GM19452 (cell line): ENCODE measurements around the gene TMEM30B.
A peak's percentile ranks its signal among the peaks of the same experiment; 100 is the strongest.
"Not testable (repeated sequence)": the region's sequence is repeated elsewhere in the genome, so short reads cannot be mapped to it uniquely, and the experiment has no call there.

ENCODE experiments used
- ATAC-seq: cut with Tn5 transposase; IDR thresholded peaks from one replicate; pipeline ENCODE4 v1.9.1; 2021; ENCODE audit not compliant: unreplicated experiment

Gene TMEM30B

DNA sequence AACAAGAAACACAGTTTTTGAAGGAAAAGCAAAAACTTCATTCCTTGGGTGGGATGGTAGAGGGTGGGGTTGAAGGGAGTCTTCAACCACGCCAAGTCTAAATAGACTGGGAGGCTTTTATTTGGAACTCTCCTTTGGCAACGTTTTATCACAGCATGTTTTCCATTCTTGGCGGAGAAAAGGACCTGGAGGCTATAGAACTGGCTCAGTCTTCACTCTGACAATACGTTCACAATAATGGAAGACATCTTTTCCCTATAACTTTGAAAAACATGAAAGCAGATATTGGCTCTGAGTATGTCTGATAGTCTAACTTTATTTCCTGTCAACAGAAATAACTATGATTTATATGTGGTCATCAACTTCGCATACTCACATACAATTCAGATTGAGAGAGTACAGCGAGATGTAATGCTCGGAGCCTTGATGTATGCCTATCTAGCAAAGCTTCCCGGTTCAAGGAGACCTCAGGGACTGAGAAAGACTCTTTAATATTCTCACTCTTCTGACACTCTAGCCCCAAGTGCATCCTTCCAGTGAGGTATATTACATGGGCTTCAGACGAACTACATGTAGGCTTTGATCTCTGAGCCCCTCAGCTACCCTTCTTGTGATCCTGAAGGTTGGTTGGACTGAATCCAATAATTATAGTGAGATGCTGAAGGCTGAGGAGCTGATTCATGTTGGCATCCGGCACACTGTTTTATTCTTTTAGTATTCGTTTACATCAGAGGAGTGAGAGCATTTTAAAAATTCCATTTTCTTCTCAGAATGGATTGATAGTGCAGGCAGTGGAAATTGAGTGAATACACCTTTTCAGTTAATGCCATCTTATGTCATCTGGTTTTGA lies 14.0 kb downstream of the TMEM30B start:
- no peak for ATAC-seq

- ATAC-seq, result no peak
Measured at GRCh38 chr14:61266436-61266835, 14.7 kb downstream of the TMEM30B start.

DNA sequence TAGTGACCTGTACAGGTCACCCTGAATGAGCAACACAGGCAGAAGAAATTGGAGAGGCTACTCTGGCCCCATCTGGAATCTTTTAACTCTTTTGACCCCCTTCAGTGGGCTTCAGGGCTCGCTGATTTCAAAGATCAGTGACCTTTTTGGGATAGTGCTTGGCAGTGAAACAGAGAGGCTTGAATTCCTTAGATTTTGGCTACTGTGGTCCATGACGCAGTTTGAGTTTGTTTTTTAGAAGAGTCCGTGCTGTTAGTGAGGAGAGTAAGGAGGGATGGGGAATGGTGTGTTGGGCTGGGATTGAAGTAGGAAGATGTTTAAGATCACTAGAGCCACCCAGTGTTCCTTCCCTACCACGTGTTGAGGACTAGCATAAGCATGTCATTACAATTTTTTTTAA lies 16.5 kb downstream of the TMEM30B start:
- ATAC-seq, result no peak

GRCh38 chr14:61264010-61264571 lies 17.0 kb downstream of the TMEM30B start:
- no peak for ATAC-seq

DNA sequence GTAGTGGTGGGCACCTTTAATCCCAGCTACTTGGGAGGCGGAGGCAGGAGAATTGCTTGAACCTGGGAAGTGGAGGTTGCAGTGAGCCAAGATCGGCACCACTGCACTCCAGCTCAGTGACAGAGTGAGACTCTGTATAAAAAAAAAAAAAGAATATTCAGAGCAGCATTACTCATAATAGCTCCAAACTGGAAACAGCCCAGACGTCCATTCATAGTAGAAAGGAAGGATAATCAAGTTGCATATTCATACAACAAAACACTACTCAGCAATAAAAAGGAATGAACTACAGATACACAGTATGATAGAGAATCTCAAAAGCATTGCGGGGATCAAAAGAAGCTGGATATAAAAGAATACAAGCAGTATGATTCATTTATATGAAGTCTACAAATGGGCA lies 19.1 kb downstream of the TMEM30B start:
- ATAC-seq, result no peak

DNA sequence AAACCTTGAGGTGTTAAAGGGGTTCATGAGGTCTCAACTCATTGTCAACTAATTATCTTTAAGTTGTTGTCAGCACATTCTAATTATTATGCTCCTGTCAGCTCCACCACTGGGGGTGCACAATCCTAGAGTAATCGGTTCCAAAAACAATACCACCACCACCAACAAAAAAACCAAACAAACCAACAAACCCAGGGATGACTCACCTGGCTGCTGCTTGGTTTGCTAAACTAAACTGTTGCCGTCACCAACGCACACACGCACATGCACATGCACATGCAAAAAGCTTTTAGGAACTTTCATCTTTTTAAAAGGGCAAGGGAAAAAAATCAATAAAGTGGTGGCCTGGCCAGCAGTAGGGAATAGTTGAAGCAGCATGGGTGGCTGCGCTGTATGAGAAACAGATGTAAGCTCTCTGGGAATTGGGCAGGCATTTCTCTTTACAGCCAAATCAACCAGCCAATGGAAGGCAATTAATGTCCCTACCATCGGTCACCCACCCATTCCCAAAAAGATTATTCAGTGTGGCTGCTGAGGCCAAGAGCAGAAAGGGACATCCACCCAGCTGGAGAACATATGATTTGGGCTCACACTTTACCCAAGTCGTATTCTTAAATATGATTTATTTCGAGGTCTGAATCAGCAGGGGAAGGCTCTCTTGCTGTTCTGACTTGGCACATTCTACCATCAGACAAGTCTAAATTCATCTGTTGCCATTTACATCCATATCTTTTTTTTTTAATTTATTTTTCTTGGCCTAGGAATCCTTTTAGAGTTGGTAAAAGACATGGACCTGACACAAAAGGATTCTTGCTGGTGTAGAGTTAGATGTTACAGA lies 20.0 kb downstream of the TMEM30B start:
- ATAC-seq, result no peak

DNA sequence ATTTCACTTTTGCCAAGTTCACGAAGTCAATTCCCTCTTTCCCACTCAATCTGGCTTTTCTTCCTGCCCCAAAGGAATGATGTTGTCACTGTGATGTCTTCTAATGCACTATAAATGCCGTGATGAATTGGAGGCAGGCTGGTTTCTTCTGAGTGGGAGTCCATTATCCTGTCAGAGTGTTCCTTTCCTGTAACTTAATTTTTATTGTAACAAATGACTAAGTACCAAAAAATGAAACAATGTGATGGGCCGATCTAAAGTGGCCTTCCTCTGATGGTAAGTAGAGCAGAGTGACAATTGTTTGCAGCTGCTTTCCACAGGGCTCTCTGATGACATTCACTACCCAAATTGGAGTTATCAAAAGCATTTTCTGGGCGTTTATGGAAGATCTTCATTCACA lies 22.2 kb downstream of the TMEM30B start:
- ATAC-seq, result no peak

DNA sequence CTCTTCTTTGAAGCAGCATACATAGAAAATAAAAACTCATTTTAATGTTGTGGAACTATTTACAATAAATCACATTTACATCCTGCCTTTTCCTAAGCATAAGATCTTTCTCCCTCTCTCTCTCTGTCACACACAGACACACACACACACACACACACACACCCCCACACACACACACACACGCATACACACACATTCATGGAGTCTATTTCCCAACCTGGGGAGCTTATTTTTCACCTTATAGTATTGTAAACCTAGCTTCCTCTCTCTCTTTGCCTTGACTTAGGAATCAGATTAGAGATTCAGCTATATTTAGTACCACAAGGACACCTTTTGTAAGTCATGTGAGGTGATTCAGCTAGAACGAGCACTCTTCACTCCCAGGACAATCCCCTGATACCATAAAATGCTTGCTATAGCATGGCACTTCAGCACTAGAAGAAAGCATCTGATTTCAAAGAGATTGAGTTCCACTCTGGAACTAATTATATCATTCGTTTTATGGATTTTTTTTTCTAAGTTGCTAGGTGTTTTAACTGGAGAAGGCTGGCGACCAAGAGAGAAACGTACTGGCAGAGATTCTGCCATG lies 23.6 kb downstream of the TMEM30B start:
- ATAC-seq, result no peak

GRCh38 chr14:61256826-61257468 lies 24.2 kb downstream of the TMEM30B start:
- ATAC-seq, result no peak

GRCh38 chr14:61255968-61256367 lies 25.2 kb downstream of the TMEM30B start:
- ATAC-seq, result no peak

- no peak for ATAC-seq
Measured at GRCh38 chr14:61254808-61255526, 26.2 kb downstream of the TMEM30B start.

DNA sequence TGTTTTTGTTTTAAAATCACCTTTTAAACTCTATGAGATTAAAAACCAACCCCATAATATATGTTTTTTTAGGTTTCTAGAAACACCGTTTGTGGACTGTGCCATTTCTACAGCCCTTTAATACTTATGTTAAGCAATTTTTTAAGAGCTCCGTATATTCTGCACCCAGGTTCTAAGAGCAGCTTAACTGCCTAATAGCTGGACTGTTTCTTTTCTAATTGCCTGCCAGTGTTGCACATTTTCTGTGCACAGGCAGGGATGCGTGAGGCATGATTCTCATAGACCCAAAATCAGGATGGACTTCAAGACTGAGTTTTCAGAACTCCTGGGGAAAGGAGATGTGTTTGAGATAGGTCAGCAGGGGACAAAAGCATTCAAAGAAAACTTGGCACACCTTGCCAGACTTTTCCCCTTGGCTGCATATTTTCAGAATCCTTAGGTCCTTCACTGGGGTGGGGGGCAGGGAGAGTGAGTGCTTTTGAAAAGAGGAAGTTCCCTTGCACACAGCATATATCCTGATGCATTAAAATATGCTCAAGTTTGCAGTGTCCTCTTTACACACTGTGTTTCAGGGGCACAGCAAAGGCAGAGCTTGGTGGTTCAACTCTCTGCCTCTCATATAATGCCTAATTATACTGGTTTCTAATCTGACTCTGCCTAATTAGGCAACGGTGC lies 27.9 kb downstream of the TMEM30B start:
- no peak for ATAC-seq

- peak; percentile 95 for ATAC-seq
Measured at GRCh38 chr14:61252369-61253063, 28.6 kb downstream of the TMEM30B start.

DNA sequence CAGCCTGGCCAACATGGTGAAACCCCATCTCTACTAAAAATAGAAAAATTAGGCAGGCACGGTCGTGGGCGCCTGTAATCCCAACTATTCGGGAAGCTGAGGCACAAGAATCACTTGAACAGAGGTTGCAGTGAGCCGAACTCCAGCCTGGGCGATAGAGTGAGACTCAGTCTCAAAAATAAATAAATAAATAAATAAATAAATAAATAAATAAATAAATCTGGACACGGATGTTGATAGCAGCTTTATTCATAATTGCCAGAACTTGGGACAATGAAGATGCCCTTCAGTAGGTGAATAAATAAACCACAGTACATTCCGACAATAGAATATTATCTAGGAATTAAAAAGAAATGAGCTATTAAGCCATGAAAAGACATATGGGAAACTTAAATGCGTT lies 31.1 kb downstream of the TMEM30B start:
- no peak for ATAC-seq

DNA sequence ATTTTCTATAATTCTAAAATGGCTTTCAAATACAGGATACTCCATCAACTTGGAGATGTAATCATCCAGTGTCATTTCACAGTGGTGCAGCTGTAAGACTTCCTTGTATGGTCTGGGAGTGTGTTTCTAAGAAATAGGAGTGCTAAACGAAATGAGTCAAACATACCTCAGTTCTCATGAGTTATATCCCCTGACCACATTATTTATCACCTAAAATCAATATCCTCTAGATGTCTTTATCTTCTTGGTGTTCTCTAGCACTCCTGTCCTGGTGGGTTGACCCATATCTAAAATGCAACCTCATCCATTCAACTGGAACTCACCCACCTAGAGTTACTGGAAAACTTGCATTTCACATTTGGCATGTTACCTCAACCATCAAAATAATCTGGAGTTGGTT lies 33.2 kb downstream of the TMEM30B start:
- ATAC-seq, result no peak

GRCh38 chr14:61246721-61247120 lies 34.4 kb downstream of the TMEM30B start:
- no peak for ATAC-seq

DNA sequence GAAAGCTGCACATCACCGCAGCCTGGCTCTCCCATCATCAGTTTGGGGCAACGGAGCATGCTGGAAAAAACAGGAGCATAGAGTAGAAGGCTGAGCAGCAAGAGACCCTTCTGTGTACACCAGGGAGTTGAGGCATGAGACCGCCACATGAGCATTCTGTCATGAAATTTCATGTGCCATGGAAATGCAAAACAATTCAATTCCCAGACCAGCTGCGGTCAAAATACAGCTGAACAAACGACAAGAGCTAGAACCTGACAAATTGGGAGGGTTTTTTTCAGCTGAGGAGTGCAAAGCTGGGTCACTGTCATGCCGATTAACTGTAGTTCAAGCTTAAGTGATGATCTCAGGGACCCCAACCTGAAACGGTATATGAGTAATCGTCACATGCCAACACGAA lies 37.1 kb downstream of the TMEM30B start:
- ATAC-seq, result no peak

DNA sequence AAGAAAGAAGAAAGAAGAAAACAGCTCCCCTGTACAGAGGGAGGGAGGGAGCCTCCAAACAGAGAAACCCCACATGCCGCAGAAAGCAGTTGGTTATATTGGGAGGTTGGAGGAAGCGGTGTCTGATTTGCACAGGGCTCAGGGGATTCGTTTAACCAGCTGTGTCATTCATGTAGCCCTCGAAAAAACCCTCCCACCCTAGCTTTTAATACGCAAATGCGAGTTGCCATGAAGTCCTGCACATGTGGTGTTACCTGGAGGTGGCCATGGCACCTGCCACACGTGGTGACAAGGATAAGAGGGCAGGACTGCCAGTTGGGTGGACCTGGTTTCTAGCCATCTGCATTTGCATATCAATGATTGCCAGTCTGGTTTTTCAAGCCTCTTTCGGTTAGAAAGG lies 40.9 kb downstream of the TMEM30B start:
- no peak for ATAC-seq

- not testable (repeated sequence) for ATAC-seq
Measured at GRCh38 chr14:61239285-61239684, 41.9 kb downstream of the TMEM30B start.
